Common myeloid progenitor, CD34-positive (primary cell): ENCODE results near the gene DBT.

ENCODE experiments used
- CTCF ChIA-PET: fragments of 350-600 bp; sonication (Branson Sonifier 250); formaldehyde crosslinking; loops from one replicate; lab custom pipeline; 2021; ENCODE audit warnings: antibody characterized with exemption; lab: Charles Lee
- POLR2A ChIA-PET: fragments of 350-600 bp; sonication (Branson Sonifier 250); formaldehyde crosslinking; loops from one replicate; lab custom pipeline; 2021; ENCODE audit warnings: antibody characterized with exemption; lab: Charles Lee
- DNase-seq, 3 donors: peaks; one replicate each; pipeline versions ENCODE4 v3.0.0 to v3.0.0-alpha.2; 2013
- H3K27ac ChIP-seq, 2 experiments: 1 replicate in 1 of 2; 2 replicates in 1 of 2; pipeline ENCODE4 v1.7.0; 2013; ENCODE audit warnings: inconsistent platforms in 2 of 2, low read length in 2 of 2, mild to moderate bottlenecking in 2 of 2, low read depth in 1 of 2, moderate library complexity in 1 of 2; ENCODE audit not compliant: severe bottlenecking in 2 of 2, insufficient read depth in 1 of 2, poor library complexity in 1 of 2
- H3K27me3 ChIP-seq, 5 experiments: replicated peaks in 2 of 5; 1 replicate in 3 of 5; 2 replicates in 2 of 5; pipeline versions ENCODE4 v1.6.1 to v1.7.0; 2013; ENCODE audit warnings: low read length in 4 of 5, mild to moderate bottlenecking in 2 of 5, moderate library complexity in 2 of 5, inconsistent platforms in 1 of 5; ENCODE audit not compliant: insufficient read depth in 5 of 5, control insufficient read depth in 4 of 5
- H3K36me3 ChIP-seq, 4 experiments: 1 replicate in 2 of 4; 2 replicates in 2 of 4; pipeline versions ENCODE4 v1.6.1 to v1.7.0; 2013; ENCODE audit warnings: low read length in 3 of 4, control low read depth in 1 of 4, mild to moderate bottlenecking in 1 of 4; ENCODE audit not compliant: control insufficient read depth in 4 of 4, insufficient read depth in 4 of 4
- H3K4me1 ChIP-seq, 4 experiments: 1 replicate in 3 of 4; 2 replicates in 1 of 4; pipeline versions ENCODE4 v1.6.1 to v1.7.1; 2013; ENCODE audit warnings: low read length in 3 of 4, mild to moderate bottlenecking in 3 of 4, control low read depth in 1 of 4, inconsistent platforms in 1 of 4, moderate library complexity in 1 of 4; ENCODE audit not compliant: control insufficient read depth in 4 of 4, insufficient read depth in 4 of 4; ENCODE audit errors: control extremely low read depth in 1 of 4
- H3K4me3 ChIP-seq, 7 experiments: 1 replicate in 4 of 7; 2 replicates in 3 of 7; pipeline versions ENCODE4 v1.5.1 to v1.7.0; 2013; ENCODE audit warnings: mild to moderate bottlenecking in 7 of 7, low read length in 6 of 7, moderate library complexity in 6 of 7, inconsistent platforms in 2 of 7, low read depth in 2 of 7, control low read depth in 1 of 7; ENCODE audit not compliant: insufficient read depth in 4 of 7, control insufficient read depth in 1 of 7; ENCODE audit errors: extremely low read depth in 1 of 7
- H3K9me3 ChIP-seq, 5 experiments: 1 replicate in 4 of 5; 2 replicates in 1 of 5; pipeline versions ENCODE4 v1.6.1 to v1.7.1; 2013; ENCODE audit warnings: low read length in 4 of 5, mild to moderate bottlenecking in 2 of 5, inconsistent platforms in 1 of 5, low read depth in 1 of 5, moderate library complexity in 1 of 5; ENCODE audit not compliant: control insufficient read depth in 4 of 5, insufficient read depth in 2 of 5; ENCODE audit errors: control extremely low read depth in 1 of 5
- WGBS: methylation state at CpG from one replicate; pipeline ENCODE4 v1.1.5; 2013; ENCODE audit not compliant: insufficient coverage; 5-methylcytosine and 5-hydroxymethylcytosine counted together

DBT gene

DNA sequence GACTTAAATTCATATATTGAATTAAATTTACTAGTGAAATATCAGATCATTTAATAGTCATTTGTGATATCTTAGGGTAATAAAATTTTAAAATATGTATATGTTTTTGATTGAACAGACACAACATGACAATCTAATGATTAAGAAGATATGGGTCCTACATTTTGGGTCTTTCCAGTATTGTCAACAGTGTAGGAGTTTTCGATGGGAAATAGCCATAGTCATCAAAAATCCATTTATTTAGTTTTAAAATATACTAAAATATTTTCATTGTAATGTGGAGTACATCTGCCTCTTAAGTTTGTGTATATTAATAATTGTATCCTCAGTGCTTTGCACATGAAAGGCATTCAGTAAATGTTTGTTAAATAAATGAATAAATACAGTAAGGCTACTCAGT lies 102.7 kb downstream of the DBT start:
- no CpG with 5 or more reads among the region's 1 CpG for WGBS
- ChIA-PET POLR2A (no interaction called here), CTCF (no interaction called here)
- no peak overlapping the region for H3K4me3 ChIP-seq
- H3K27ac ChIP-seq = no peak overlapping the region
- no peak for DNase-seq
- H3K27me3 ChIP-seq = no peaks in the 10 kb centered on the region
- H3K9me3 ChIP-seq = no peaks in the 10 kb centered on the region
- H3K36me3 ChIP-seq = peaks cover 21 to 73% (median 34%) of the 10 kb centered on the region in 4 experiments
- no peaks in the 10 kb centered on the region for H3K4me1 ChIP-seq

- H3K36me3 ChIP-seq = peaks cover 28 to 87% (median 45%) of the 10 kb centered on the region in 4 experiments
- no peak overlapping the region for H3K4me3 ChIP-seq
- ChIA-PET POLR2A (no interaction called here), CTCF (interaction anchor here (0.7 kb wide), 1 partner anchor 103 kb away, joined by 3 read pairs; no protein-coding TSS in a partner anchor)
- H3K27me3 ChIP-seq = no peaks in the 10 kb centered on the region
- DNase-seq = no peak
- 94% methylated on average over 3 of the region's 3 CpGs for WGBS
- no peaks in the 10 kb centered on the region for H3K4me1 ChIP-seq
- H3K9me3 ChIP-seq = no peaks in the 10 kb centered on the region
- H3K27ac ChIP-seq = no peak overlapping the region
Observed at GRCh38 chr1:100145116-100145515, 104.5 kb downstream of the DBT start.

GRCh38 chr1:100142343-100142742 lies 107.3 kb downstream of the DBT start:
- H3K36me3 ChIP-seq = peaks cover 30 to 91% (median 60%) of the 10 kb centered on the region in 4 experiments
- DNase-seq = no peak
- H3K4me1 ChIP-seq = no peaks in the 10 kb centered on the region
- H3K27me3 ChIP-seq = no peaks in the 10 kb centered on the region
- H3K4me3 ChIP-seq = no peak overlapping the region
- CTCF ChIA-PET = no interaction called here
- no peak overlapping the region for H3K27ac ChIP-seq
- no peaks in the 10 kb centered on the region for H3K9me3 ChIP-seq
- WGBS = 96% methylated on average over 3 of the region's 3 CpGs
- POLR2A ChIA-PET = no interaction called here

- Histone ChIP-seq H3K36me3 (peaks cover 28 to 89% (median 62%) of the 10 kb centered on the region in 4 experiments), H3K27ac (no peak overlapping the region), H3K4me1 (no peaks in the 10 kb centered on the region), H3K27me3 (no peaks in the 10 kb centered on the region), H3K9me3 (no peaks in the 10 kb centered on the region), H3K4me3 (no peak overlapping the region)
- CTCF ChIA-PET = no interaction called here
- 84% methylated on average over 3 of the region's 4 CpGs for WGBS
- DNase-seq = no peak
- POLR2A ChIA-PET = no interaction called here
Observed at GRCh38 chr1:100141192-100141591, 108.4 kb downstream of the DBT start.

DNA sequence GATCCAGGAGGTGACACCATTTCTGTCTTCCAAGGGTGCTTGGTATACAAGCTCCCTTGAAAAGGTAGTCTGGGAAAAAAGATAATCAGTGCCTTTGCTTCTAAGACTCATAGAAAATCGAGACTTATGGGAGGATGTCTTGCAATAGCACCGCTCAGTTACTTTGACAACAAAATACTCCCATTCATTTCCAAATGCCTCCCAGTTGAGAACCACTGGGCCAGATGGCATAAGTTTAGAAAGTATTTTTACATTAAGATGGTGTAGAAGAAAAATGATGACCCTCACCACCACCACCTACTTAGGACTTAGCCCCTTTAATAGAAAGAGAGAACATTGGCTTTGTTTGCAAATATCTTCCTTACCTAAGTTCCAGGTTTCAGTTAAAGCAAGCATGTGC lies 112.0 kb downstream of the DBT start:
- Histone ChIP-seq H3K4me3 (no peak overlapping the region), H3K27me3 (no peaks in the 10 kb centered on the region), H3K36me3 (peaks cover 18 to 54% (median 42%) of the 10 kb centered on the region in 4 experiments), H3K9me3 (no peaks in the 10 kb centered on the region), H3K4me1 (peaks cover 3 to 14% (median 7%) of the 10 kb centered on the region in 4 experiments), H3K27ac (no peak overlapping the region)
- CTCF ChIA-PET = no interaction called here
- POLR2A ChIA-PET = no interaction called here
- no CpG with 5 or more reads among the region's 2 CpGs for WGBS
- DNase-seq = no peak
